HepG2 (cell line): ENCODE data around the gene LIPE. TPM values are rescaled to one million over a fixed set of nuclear protein-coding genes. Genes with fewer than 3 reads are reported as not detected.

Source experiments
- AHR ChIP-seq: IDR thresholded peaks from 2 replicates; pipeline ENCODE4 v1.6.1; 2018; ENCODE audit warnings: missing genetic modification reagents, missing compliant biosample characterization
- ARNT ChIP-seq: fragments of 450-650 bp; IDR thresholded peaks from 2 replicates; pipeline ENCODE4 v1.6.1; 2017
- ATRX ChIP-seq: sonication (generic); formaldehyde crosslinking; IDR thresholded peaks from 2 replicates; pipeline ENCODE4 v1.4.0; 2020; ENCODE audit warnings: missing genetic modification reagents, borderline replicate concordance
- CBX5 ChIP-seq: sonication (generic); formaldehyde crosslinking; IDR thresholded peaks from 2 replicates; pipeline ENCODE4 v1.4.0; 2020; ENCODE audit warnings: missing genetic modification reagents, borderline replicate concordance
- CHCHD3 ChIP-seq: sonication (generic); formaldehyde crosslinking; IDR thresholded peaks from 2 replicates; pipeline ENCODE4 v1.8.0; 2022; ENCODE audit warnings: mild to moderate bottlenecking, missing genetic modification reagents, moderate library complexity
- CREB1 ChIP-seq, 2 experiments: fragments of 450-650 bp in 1 of 2; IDR thresholded peaks; 2 replicates each; pipeline ENCODE4 v1.6.1; 2016 to 2017; ENCODE audit warnings: control low read depth in 1 of 2, mild to moderate bottlenecking in 1 of 2, missing compliant biosample characterization in 1 of 2, missing genetic modification characterization in 1 of 2
- ETV5 ChIP-seq: IDR thresholded peaks from 2 replicates; pipeline ENCODE4 v1.6.1; 2018; ENCODE audit warnings: missing biosample characterization, missing genetic modification reagents, inconsistent platforms, borderline replicate concordance
- EZH2 ChIP-seq: conservative IDR thresholded peaks from 2 replicates; pipeline ENCODE4 v1.6.1; 2012; ENCODE audit warnings: mild to moderate bottlenecking, low read depth, low read length, moderate library complexity
- FOXK2 ChIP-seq: fragments of 450-650 bp; IDR thresholded peaks from 2 replicates; pipeline ENCODE4 v1.6.1; 2016
- GATAD1 ChIP-seq: IDR thresholded peaks from 2 replicates; pipeline ENCODE4 v1.6.1; 2016; ENCODE audit warnings: missing genetic modification reagents, missing compliant biosample characterization
- GMEB1 ChIP-seq: sonication (generic); formaldehyde crosslinking; IDR thresholded peaks from 2 replicates; pipeline ENCODE4 v1.5.1; 2020; ENCODE audit warnings: missing genetic modification reagents, mild to moderate bottlenecking, borderline replicate concordance
- LBX2 ChIP-seq: sonication (generic); formaldehyde crosslinking; IDR thresholded peaks from 2 replicates; pipeline ENCODE4 v1.5.0; 2020; ENCODE audit warnings: missing genetic modification reagents, mild to moderate bottlenecking, borderline replicate concordance
- NONO ChIP-seq, 2 experiments: fragments of 450-650 bp in 1 of 2; sonication (generic) in 1 of 2; formaldehyde crosslinking in 1 of 2; IDR thresholded peaks in 1 of 2; conservative IDR thresholded peaks in 1 of 2; 2 replicates each; pipeline versions ENCODE4 v1.6.1 to v1.8.0; 2017 to 2022; ENCODE audit warnings: mild to moderate bottlenecking in 1 of 2, missing genetic modification reagents in 1 of 2, moderate library complexity in 1 of 2
- RFXAP ChIP-seq: sonication (generic); formaldehyde crosslinking; IDR thresholded peaks from 2 replicates; pipeline ENCODE4 v1.4.0; 2020; ENCODE audit warnings: missing genetic modification reagents, borderline replicate concordance
- SETDB1 ChIP-seq: sonication (generic); formaldehyde crosslinking; IDR thresholded peaks from 2 replicates; pipeline ENCODE4 v1.5.1; 2020; ENCODE audit warnings: missing genetic modification reagents, mild to moderate bottlenecking, borderline replicate concordance
- SP5 ChIP-seq: IDR thresholded peaks from 2 replicates; pipeline ENCODE4 v1.6.1; 2016; ENCODE audit warnings: low read depth, borderline replicate concordance
- TFDP1 ChIP-seq: IDR thresholded peaks from 2 replicates; pipeline ENCODE4 v1.6.1; 2016; ENCODE audit warnings: missing compliant biosample characterization, missing genetic modification reagents, borderline replicate concordance
- U2AF2 ChIP-seq: fragments of 200-400 bp; formaldehyde crosslinking; IDR thresholded peaks from 2 replicates; pipeline ENCODE4 v1.6.1; 2017; ENCODE audit warnings: low read depth, mild to moderate bottlenecking, low read length
- ZNF136 ChIP-seq: sonication (generic); formaldehyde crosslinking; IDR thresholded peaks from 2 replicates; pipeline ENCODE4 v1.8.1; 2022; ENCODE audit warnings: low read depth, mild to moderate bottlenecking, moderate library complexity, missing genetic modification reagents
- ZNF576 ChIP-seq: sonication (generic); formaldehyde crosslinking; IDR thresholded peaks from 2 replicates; pipeline ENCODE4 v1.4.0; 2020; ENCODE audit warnings: mild to moderate bottlenecking, missing genetic modification reagents
- ZNF639 ChIP-seq: conservative IDR thresholded peaks from 2 replicates; pipeline ENCODE4 v1.6.1; 2018; ENCODE audit warnings: missing genetic modification reagents
- ZNF674 ChIP-seq: sonication (generic); formaldehyde crosslinking; IDR thresholded peaks from 2 replicates; pipeline ENCODE4 v1.5.0; 2020; ENCODE audit warnings: low read depth, mild to moderate bottlenecking, missing genetic modification reagents
- ZNF724P ChIP-seq: sonication (generic); formaldehyde crosslinking; IDR thresholded peaks from 2 replicates; pipeline ENCODE4 v1.8.0; 2022; ENCODE audit warnings: missing genetic modification reagents, borderline replicate concordance
- ZNF784 ChIP-seq: sonication (generic); formaldehyde crosslinking; IDR thresholded peaks from 2 replicates; pipeline ENCODE4 v1.5.1; 2020; ENCODE audit warnings: missing genetic modification reagents, mild to moderate bottlenecking, borderline replicate concordance
- ZNF879 ChIP-seq: sonication (generic); formaldehyde crosslinking; IDR thresholded peaks from 2 replicates; pipeline ENCODE4 v1.8.1; 2023; ENCODE audit warnings: missing genetic modification reagents
- polyA plus RNA-seq, 8 experiments: library from polyadenylated mRNA; depleted of rRNA in 3 of 8; stranded (reverse) in 7 of 8; unstranded in 1 of 8; fragments of >200 nt; fragmentation: Illumina TruSeq in 4 of 8; extraction: Trizol in 4 of 8; gene quantifications; 2 replicates each; pipeline versions ENCODE4 v1.2.1 to v1.2.3, GENCODE V29; 2011 to 2016; ENCODE audit warnings: low read depth in 4 of 8, missing spikeins in 1 of 8, mixed read lengths in 1 of 8; ENCODE audit not compliant: insufficient read depth in 1 of 8
- total RNA-seq, 5 experiments: library from RNA; depleted of rRNA; stranded (reverse); fragments of >200 nt; fragmentation: Illumina TruSeq; extraction: Trizol; gene quantifications; 2 replicates each; pipeline ENCODE4 v1.2.3, GENCODE V29; 2016; ENCODE audit warnings: low read depth in 1 of 5

Gene LIPE
- total and polyA plus RNA-seq, 2 of the 13 experiments (the other 11 are each of a cell fraction or from before 2014, with no cell fraction given): not detected

GRCh38 chr19:42443944-42444398 lies 16.8 kb upstream of the LIPE start (continued):
- TF ChIP-seq TFDP1 (0 out of 2 replicates have a peak, but pooled peaks have one; percentile 34), ZNF879 (CRISPR knock-in tag) (no peak), ARNT (no peak), U2AF2 (no peak), ZNF136 (no peak), ZNF674 (CRISPR knock-in tag) (no peak), SP5 (CRISPR knock-in tag) (peak; percentile 10; the same call in 1 of the 2 replicates), ETV5 (CRISPR knock-in tag) (peak; percentile 50; the same call in 1 of the 2 replicates), FOXK2 (peak; percentile 73), GMEB1 (no peak), ZNF784 (CRISPR knock-in tag) (0 out of 2 replicates have a peak, but pooled peaks have one; percentile 40), AHR (CRISPR knock-in tag) (no peak), CHCHD3 (no peak), LBX2 (CRISPR knock-in tag) (no peak), RFXAP (no peak), SETDB1 (CRISPR knock-in tag) (no peak), EZH2 (no peak), ZNF576 (CRISPR knock-in tag) (no peak), NONO (IDR thresholded peaks at IDR 0.05) (no peak), NONO (CRISPR knock-in tag; conservative IDR thresholded peaks at IDR 0.05) (peak; percentile 46; the same call in 1 of the 2 replicates), ZNF724P (CRISPR knock-in tag) (0 out of 2 replicates have a peak, but pooled peaks have one; percentile 45), CREB1 (IDR thresholded peaks at IDR 0.05) (0 out of 2 replicates have a peak, but pooled peaks have one; percentile 17), CREB1 (CRISPR knock-in tag; IDR thresholded peaks at IDR 0.05) (peak; percentile 51), ATRX (CRISPR knock-in tag) (no peak), GATAD1 (no peak), CBX5 (CRISPR knock-in tag) (peak; percentile 69; the same call in 1 of the 2 replicates), ZNF639 (no peak)
